Endothelial cell of umbilical vein (primary cell): ENCODE data around the gene KCNMA1.

ENCODE experiments used
- EZH2 ChIP-seq: IDR thresholded peaks from 2 replicates; pipeline ENCODE4 v1.6.1; 2012; ENCODE audit warnings: borderline replicate concordance, low read depth, mild to moderate bottlenecking, moderate library complexity, low read length, inconsistent platforms; ENCODE audit not compliant: severe bottlenecking
- TF ChIP-seq, protein P1 (sequence below), 2 donors: IDR thresholded peaks; 1 replicate in 1 of 2; 2 replicates in 1 of 2; pipeline ENCODE4 v1.5.1; 2011; ENCODE audit warnings: low read length in 2 of 2, mild to moderate bottlenecking in 2 of 2, moderate library complexity in 2 of 2, control low read depth in 1 of 2, inconsistent platforms in 1 of 2, low read depth in 1 of 2; ENCODE audit not compliant: insufficient read depth in 1 of 2; ENCODE audit errors: extremely low read depth in 1 of 2

DNA sequence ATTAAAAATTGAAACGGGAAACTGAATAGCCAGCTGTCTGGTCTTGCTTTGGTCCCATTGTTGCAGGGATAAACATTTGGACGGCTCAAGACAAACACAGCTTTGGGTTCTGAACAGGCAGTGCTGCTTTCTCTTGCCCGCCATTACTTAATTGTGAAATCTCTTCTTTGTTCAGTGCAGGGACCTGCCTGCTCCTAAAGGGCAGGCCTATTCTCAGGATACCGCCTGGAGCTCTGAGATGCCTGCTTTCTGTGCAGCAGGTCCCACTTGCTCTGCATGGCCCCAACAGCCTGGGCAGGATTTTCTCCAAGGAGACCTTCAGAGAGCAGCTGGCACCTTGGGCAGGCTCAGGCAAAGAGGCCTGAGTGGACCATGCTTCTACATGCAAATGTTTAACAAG lies 237.6 kb downstream of the KCNMA1 start:
- TF ChIP-seq, protein P1, sequence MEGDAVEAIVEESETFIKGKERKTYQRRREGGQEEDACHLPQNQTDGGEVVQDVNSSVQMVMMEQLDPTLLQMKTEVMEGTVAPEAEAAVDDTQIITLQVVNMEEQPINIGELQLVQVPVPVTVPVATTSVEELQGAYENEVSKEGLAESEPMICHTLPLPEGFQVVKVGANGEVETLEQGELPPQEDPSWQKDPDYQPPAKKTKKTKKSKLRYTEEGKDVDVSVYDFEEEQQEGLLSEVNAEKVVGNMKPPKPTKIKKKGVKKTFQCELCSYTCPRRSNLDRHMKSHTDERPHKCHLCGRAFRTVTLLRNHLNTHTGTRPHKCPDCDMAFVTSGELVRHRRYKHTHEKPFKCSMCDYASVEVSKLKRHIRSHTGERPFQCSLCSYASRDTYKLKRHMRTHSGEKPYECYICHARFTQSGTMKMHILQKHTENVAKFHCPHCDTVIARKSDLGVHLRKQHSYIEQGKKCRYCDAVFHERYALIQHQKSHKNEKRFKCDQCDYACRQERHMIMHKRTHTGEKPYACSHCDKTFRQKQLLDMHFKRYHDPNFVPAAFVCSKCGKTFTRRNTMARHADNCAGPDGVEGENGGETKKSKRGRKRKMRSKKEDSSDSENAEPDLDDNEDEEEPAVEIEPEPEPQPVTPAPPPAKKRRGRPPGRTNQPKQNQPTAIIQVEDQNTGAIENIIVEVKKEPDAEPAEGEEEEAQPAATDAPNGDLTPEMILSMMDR (IDR thresholded peaks at IDR 0.05; ENCODE audit: extremely low read depth in 1 of 2, insufficient read depth in 1 of 2, low read depth in 1 of 2, low read length in 2 of 2) = no peak
- TF ChIP-seq EZH2 = no peak
